ENCODE results near the gene SYT7.

The SYT7 gene

DNA sequence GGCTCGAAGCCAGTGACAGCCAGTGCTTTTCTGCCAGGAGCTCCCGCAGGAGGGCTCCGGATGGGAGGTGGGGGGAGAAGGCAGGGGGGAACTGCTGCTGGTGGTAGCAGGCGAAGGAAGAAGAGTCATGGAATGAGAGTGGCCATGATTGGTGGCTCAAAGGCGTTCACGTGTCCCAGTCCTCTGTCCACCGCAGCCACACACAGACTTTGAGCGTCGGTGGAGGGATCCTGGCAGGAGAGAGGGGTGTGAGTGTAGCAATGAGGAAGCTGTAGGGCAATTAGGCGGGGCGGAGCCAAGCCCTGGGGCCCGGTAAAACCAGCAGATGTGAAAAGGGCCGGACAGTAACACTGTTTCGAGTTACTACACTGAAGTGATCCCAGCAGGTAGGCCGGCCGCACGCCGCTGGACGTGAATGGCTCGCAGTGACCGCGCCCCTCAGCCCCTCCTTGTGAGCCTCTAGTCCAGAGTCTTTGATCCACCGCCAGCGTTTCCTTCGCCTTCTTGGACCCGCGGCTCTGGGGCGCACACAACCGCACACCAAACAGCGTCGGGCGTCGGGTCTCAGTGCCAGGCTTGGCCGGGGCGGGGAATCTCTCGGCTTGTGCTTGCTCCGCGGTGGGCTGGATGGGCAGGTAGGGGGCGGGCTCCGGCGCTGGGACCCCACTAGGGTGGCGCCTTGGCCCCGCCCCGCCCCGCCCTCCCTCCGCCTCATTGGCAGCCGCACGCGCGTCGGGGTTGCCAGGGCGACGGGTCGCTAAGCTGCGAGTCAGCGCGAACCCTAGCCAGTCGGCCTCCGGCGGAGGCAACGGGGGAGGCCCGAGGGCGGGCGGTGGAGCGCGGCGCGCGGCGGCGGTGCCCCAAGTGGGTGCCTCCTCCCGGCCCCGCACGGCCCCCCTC, 72.7 kb downstream of the SYT7 start, which contains the start of gene LRRC10B (continued):
- TF ChIP-seq, protein P1, sequence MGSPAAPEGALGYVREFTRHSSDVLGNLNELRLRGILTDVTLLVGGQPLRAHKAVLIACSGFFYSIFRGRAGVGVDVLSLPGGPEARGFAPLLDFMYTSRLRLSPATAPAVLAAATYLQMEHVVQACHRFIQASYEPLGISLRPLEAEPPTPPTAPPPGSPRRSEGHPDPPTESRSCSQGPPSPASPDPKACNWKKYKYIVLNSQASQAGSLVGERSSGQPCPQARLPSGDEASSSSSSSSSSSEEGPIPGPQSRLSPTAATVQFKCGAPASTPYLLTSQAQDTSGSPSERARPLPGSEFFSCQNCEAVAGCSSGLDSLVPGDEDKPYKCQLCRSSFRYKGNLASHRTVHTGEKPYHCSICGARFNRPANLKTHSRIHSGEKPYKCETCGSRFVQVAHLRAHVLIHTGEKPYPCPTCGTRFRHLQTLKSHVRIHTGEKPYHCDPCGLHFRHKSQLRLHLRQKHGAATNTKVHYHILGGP (tag by site-specific recombination; IDR thresholded peaks at IDR 0.05): no peak
- peak; percentile 39; the same call in 1 of the 2 replicates for TF ChIP-seq ZBTB8A (tag by site-specific recombination; IDR thresholded peaks at IDR 0.05)
- 0 out of 2 replicates have a peak, but pooled peaks have one; percentile 8 for TF ChIP-seq ZBTB48 (tag by site-specific recombination; IDR thresholded peaks at IDR 0.05)
- TF ChIP-seq ZNF223 (tag by site-specific recombination; IDR thresholded peaks at IDR 0.05): no peak
- 0 out of 2 replicates have a peak, but pooled peaks have one; percentile 14 for TF ChIP-seq ZEB2 (tag by site-specific recombination; IDR thresholded peaks at IDR 0.05)
- no peak for TF ChIP-seq AEBP2 (tag by site-specific recombination; IDR thresholded peaks at IDR 0.05; ENCODE audit: borderline replicate concordance)
- peak; percentile 28; the same call in 1 of the 2 replicates for TF ChIP-seq KLF16 (tag by site-specific recombination; IDR thresholded peaks at IDR 0.05)
- TF ChIP-seq ZNF266 (tag by site-specific recombination; IDR thresholded peaks at IDR 0.05; ENCODE audit: low read depth): no peak
- no peak for TF ChIP-seq ZNF76 (tag by site-specific recombination; IDR thresholded peaks at IDR 0.05; ENCODE audit: borderline replicate concordance, low read depth)
- TF ChIP-seq, protein P2, sequence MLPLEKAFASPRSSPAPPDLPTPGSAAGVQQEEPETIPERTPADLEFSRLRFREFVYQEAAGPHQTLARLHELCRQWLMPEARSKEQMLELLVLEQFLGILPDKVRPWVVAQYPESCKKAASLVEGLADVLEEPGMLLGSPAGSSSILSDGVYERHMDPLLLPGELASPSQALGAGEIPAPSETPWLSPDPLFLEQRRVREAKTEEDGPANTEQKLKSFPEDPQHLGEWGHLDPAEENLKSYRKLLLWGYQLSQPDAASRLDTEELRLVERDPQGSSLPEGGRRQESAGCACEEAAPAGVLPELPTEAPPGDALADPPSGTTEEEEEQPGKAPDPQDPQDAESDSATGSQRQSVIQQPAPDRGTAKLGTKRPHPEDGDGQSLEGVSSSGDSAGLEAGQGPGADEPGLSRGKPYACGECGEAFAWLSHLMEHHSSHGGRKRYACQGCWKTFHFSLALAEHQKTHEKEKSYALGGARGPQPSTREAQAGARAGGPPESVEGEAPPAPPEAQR (tag by site-specific recombination; IDR thresholded peaks at IDR 0.05): no peak
- 0 out of 2 replicates have a peak, but pooled peaks have one; percentile 23 for TF ChIP-seq ZNF629 (tag by site-specific recombination; IDR thresholded peaks at IDR 0.05)
- TF ChIP-seq, protein P3, sequence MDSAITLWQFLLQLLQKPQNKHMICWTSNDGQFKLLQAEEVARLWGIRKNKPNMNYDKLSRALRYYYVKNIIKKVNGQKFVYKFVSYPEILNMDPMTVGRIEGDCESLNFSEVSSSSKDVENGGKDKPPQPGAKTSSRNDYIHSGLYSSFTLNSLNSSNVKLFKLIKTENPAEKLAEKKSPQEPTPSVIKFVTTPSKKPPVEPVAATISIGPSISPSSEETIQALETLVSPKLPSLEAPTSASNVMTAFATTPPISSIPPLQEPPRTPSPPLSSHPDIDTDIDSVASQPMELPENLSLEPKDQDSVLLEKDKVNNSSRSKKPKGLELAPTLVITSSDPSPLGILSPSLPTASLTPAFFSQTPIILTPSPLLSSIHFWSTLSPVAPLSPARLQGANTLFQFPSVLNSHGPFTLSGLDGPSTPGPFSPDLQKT (IDR thresholded peaks at IDR 0.05; ENCODE audit: borderline replicate concordance, low read depth, low read length): no peak
- no peak for TF ChIP-seq BCL11B (tag by site-specific recombination; IDR thresholded peaks at IDR 0.05; ENCODE audit: low read depth)
- peak; percentile 29; the same call in 1 of the 2 replicates for TF ChIP-seq ZNF600 (tag by site-specific recombination; IDR thresholded peaks at IDR 0.05)
- TF ChIP-seq, protein P4, sequence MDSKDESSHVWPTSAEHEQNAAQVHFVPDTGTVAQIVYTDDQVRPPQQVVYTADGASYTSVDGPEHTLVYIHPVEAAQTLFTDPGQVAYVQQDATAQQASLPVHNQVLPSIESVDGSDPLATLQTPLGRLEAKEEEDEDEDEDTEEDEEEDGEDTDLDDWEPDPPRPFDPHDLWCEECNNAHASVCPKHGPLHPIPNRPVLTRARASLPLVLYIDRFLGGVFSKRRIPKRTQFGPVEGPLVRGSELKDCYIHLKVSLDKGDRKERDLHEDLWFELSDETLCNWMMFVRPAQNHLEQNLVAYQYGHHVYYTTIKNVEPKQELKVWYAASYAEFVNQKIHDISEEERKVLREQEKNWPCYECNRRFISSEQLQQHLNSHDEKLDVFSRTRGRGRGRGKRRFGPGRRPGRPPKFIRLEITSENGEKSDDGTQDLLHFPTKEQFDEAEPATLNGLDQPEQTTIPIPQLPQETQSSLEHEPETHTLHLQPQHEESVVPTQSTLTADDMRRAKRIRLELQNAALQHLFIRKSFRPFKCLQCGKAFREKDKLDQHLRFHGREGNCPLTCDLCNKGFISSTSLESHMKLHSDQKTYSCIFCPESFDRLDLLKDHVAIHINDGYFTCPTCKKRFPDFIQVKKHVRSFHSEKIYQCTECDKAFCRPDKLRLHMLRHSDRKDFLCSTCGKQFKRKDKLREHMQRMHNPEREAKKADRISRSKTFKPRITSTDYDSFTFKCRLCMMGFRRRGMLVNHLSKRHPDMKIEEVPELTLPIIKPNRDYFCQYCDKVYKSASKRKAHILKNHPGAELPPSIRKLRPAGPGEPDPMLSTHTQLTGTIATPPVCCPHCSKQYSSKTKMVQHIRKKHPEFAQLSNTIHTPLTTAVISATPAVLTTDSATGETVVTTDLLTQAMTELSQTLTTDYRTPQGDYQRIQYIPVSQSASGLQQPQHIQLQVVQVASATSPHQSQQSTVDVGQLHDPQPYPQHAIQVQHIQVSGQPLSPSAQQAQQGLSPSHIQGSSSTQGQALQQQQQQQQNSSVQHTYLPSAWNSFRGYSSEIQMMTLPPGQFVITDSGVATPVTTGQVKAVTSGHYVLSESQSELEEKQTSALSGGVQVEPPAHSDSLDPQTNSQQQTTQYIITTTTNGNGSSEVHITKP (tag by site-specific recombination; IDR thresholded peaks at IDR 0.05): peak; percentile 60
- TF ChIP-seq KLF1 (tag by site-specific recombination; IDR thresholded peaks at IDR 0.05): peak; percentile 84
- peak; percentile 33; the same call in 1 of the 2 replicates for TF ChIP-seq ZBTB17 (tag by site-specific recombination; IDR thresholded peaks at IDR 0.05)
- TF ChIP-seq ZNF777 (tag by site-specific recombination; IDR thresholded peaks at IDR 0.05; ENCODE audit: borderline replicate concordance): peak; percentile 80; the same call in 1 of the 2 replicates
- TF ChIP-seq TCF7L2 (IDR thresholded peaks at IDR 0.05; ENCODE audit: borderline replicate concordance, low read depth, low read length): peak; percentile 97
- no peak for TF ChIP-seq ZNF221 (tag by site-specific recombination; IDR thresholded peaks at IDR 0.05; ENCODE audit: borderline replicate concordance)
- TF ChIP-seq ZNF10 (tag by site-specific recombination; IDR thresholded peaks at IDR 0.05): peak; percentile 75
- TF ChIP-seq, protein P5, sequence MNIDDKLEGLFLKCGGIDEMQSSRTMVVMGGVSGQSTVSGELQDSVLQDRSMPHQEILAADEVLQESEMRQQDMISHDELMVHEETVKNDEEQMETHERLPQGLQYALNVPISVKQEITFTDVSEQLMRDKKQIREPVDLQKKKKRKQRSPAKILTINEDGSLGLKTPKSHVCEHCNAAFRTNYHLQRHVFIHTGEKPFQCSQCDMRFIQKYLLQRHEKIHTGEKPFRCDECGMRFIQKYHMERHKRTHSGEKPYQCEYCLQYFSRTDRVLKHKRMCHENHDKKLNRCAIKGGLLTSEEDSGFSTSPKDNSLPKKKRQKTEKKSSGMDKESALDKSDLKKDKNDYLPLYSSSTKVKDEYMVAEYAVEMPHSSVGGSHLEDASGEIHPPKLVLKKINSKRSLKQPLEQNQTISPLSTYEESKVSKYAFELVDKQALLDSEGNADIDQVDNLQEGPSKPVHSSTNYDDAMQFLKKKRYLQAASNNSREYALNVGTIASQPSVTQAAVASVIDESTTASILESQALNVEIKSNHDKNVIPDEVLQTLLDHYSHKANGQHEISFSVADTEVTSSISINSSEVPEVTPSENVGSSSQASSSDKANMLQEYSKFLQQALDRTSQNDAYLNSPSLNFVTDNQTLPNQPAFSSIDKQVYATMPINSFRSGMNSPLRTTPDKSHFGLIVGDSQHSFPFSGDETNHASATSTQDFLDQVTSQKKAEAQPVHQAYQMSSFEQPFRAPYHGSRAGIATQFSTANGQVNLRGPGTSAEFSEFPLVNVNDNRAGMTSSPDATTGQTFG (tag by site-specific recombination; IDR thresholded peaks at IDR 0.05; ENCODE audit: borderline replicate concordance): no peak
- no peak for TF ChIP-seq ZNF175 (tag by site-specific recombination; IDR thresholded peaks at IDR 0.05)
